Gastroesophageal sphincter (tissue), 3 donors: ENCODE measurements around the gene ZSWIM9.

Experiments used
- CTCF ChIP-seq, 4 experiments: fragments of 200-600 bp in 2 of 4; fragments of 450-650 bp in 2 of 4; sonication (generic) in 1 of 4; IDR thresholded peaks; one replicate each; pipeline ENCODE4 v1.5.1; 2017 to 2019; ENCODE audit warnings: antibody characterized with exemption in 4 of 4, mild to moderate bottlenecking in 2 of 4, moderate library complexity in 2 of 4
- EP300 ChIP-seq: sonication (generic); formaldehyde crosslinking; IDR thresholded peaks from one replicate; pipeline ENCODE4 v1.6.1; 2017; ENCODE audit warnings: antibody characterized with exemption, mild to moderate bottlenecking
- POLR2A ChIP-seq, 2 donors: fragments of 450-650 bp; IDR thresholded peaks; one replicate each; pipeline ENCODE4 v1.6.1; 2017; ENCODE audit warnings: antibody characterized with exemption in 2 of 2, mild to moderate bottlenecking in 2 of 2, moderate library complexity in 1 of 2
- POLR2AphosphoS5 ChIP-seq: sonication (generic); formaldehyde crosslinking; IDR thresholded peaks from one replicate; pipeline ENCODE4 v1.6.1; 2017; ENCODE audit warnings: antibody characterized with exemption

- TF ChIP-seq CTCF (IDR thresholded peaks at IDR 0.05) (no peak), POLR2A (IDR thresholded peaks at IDR 0.05) (no peak), EP300 (no peak), POLR2AphosphoS5 (no peak)
Measured at GRCh38 chr19:48196933-48197665, 26.6 kb downstream of the ZSWIM9 start.
